ENCODE data around the gene BTG2. TPM values are rescaled to one million over a fixed set of nuclear protein-coding genes. Genes with fewer than 3 reads are reported as not detected.

The BTG2 gene
- total and polyA plus RNA-seq, 9 donors, result 60.3 to 133 (median 92.6) TPM

GRCh38 chr1:203359010-203359571 is 53.8 kb downstream of the BTG2 start:
- H3K4me3 ChIP-seq (ENCODE audit: low read length), result no peak overlapping the region
- H3K27me3 ChIP-seq (ENCODE audit: control insufficient read depth, insufficient read depth, low read length), result peaks cover 14% of the 10 kb centered on the region
- no peak overlapping the region for H3K27ac ChIP-seq (ENCODE audit: low read length)
- H3K36me3 ChIP-seq (ENCODE audit: control insufficient read depth, insufficient read depth, low read length), result no peaks in the 10 kb centered on the region
- no peaks in the 10 kb centered on the region for H3K9me3 ChIP-seq (replicated peaks; ENCODE audit: control insufficient read depth, low read depth, low read length)
- peaks cover 4% of the 10 kb centered on the region for H3K4me1 ChIP-seq (ENCODE audit: control insufficient read depth, insufficient read depth, low read length)
- no peak for DNase-seq

Other genes with a start within 250 kb of the BTG2 start
- gene MYOG, start 219.5 kb upstream of the BTG2 start, total RNA-seq, result 480 TPM
- 100 to 1,000 TPM; 371 to 519 (median 438) TPM for gene MYOG, start 219.5 kb upstream of the BTG2 start, polyA plus RNA-seq (ENCODE audit: insufficient read depth in 1 of 8, insufficient read length in 8 of 8, low replicate concordance in 1 of 8)
- gene ADORA1, start 177.8 kb upstream of the BTG2 start, total RNA-seq, result 2.0 TPM
- gene ADORA1, start 177.8 kb upstream of the BTG2 start, polyA plus RNA-seq (ENCODE audit: insufficient read depth in 1 of 8, insufficient read length in 8 of 8, low replicate concordance in 1 of 8), result 1 to 10 TPM; 2.2 to 5.6 (median 4.7) TPM
- gene MYBPH, start 129.7 kb upstream of the BTG2 start, total RNA-seq, result 109 TPM
- gene MYBPH, start 129.7 kb upstream of the BTG2 start, polyA plus RNA-seq (ENCODE audit: insufficient read depth in 1 of 8, insufficient read length in 8 of 8, low replicate concordance in 1 of 8), result 100 to 1,000 TPM; 207 to 554 (median 329) TPM
- gene CHI3L1, start 118.8 kb upstream of the BTG2 start, total RNA-seq, result 0.13 TPM
- gene CHI3L1, start 118.8 kb upstream of the BTG2 start, polyA plus RNA-seq (ENCODE audit: insufficient read depth in 1 of 8, insufficient read length in 8 of 8, low replicate concordance in 1 of 8), result 1 to 10 TPM in 5 of 8 donors, under 1 TPM in 3; 0.59 to 2.1 (median 1.0) TPM
- 0.09 TPM for gene CHIT1, start 75.8 kb upstream of the BTG2 start, total RNA-seq
- 1 to 10 TPM in 1 of 8 donors, under 1 TPM in 7; 0.38 to 1.5 (median 0.58) TPM for gene CHIT1, start 75.8 kb upstream of the BTG2 start, polyA plus RNA-seq (ENCODE audit: insufficient read depth in 1 of 8, insufficient read length in 8 of 8, low replicate concordance in 1 of 8)
- gene FMOD, start 45.6 kb downstream of the BTG2 start, total RNA-seq, result 258 TPM
- 100 to 1,000 TPM in 4 of 8 donors, 10 to 100 TPM in 4; 55.0 to 493 (median 124) TPM for gene FMOD, start 45.6 kb downstream of the BTG2 start, polyA plus RNA-seq (ENCODE audit: insufficient read depth in 1 of 8, insufficient read length in 8 of 8, low replicate concordance in 1 of 8)
- gene PRELP, start 170.3 kb downstream of the BTG2 start, total RNA-seq, result 1.5 TPM
- 1 to 10 TPM in 6 of 8 donors, under 1 TPM in 2; 0.82 to 9.3 (median 3.2) TPM for gene PRELP, start 170.3 kb downstream of the BTG2 start, polyA plus RNA-seq (ENCODE audit: insufficient read depth in 1 of 8, insufficient read length in 8 of 8, low replicate concordance in 1 of 8)
- not detected for gene OPTC, start 188.6 kb downstream of the BTG2 start, total RNA-seq
- not detected for gene OPTC, start 188.6 kb downstream of the BTG2 start, polyA plus RNA-seq (ENCODE audit: insufficient read depth in 1 of 8, insufficient read length in 8 of 8, low replicate concordance in 1 of 8)

Measured in muscle of leg (tissue), 10 donors.